Type B pancreatic cell (in vitro differentiated cells): ENCODE measurements around the gene FBN1. TPM values are rescaled to one million over a fixed set of nuclear protein-coding genes. Genes with fewer than 3 reads are reported as not detected.

Source experiments
- DNase-seq: peaks from one replicate; pipeline ENCODE4 v3.0.0; 2021; ENCODE audit warnings: mixed read lengths; ENCODE audit not compliant: unreplicated experiment; ENCODE audit errors: extremely low spot score
- H3K27ac Mint-ChIP-seq: 2 replicates; pipeline ENCODE4 v1.8.0; 2021; ENCODE audit warnings: mild to moderate bottlenecking, mixed read lengths
- H3K27me3 Mint-ChIP-seq: 2 replicates; pipeline ENCODE4 v1.8.0; 2021; ENCODE audit warnings: mixed read lengths
- H3K36me3 Mint-ChIP-seq: 2 replicates; pipeline ENCODE4 v1.8.0; 2021; ENCODE audit warnings: mixed read lengths
- H3K4me1 Mint-ChIP-seq: one replicate; pipeline ENCODE4 v1.8.0; 2021; ENCODE audit warnings: mixed read lengths; ENCODE audit not compliant: unreplicated experiment
- H3K4me3 Mint-ChIP-seq: 2 replicates; pipeline ENCODE4 v1.8.0; 2021; ENCODE audit warnings: mild to moderate bottlenecking, mixed read lengths
- H3K9me3 Mint-ChIP-seq: 2 replicates; pipeline ENCODE4 v1.8.0; 2021; ENCODE audit warnings: mixed read lengths
- total RNA-seq: library from RNA; stranded (reverse); gene quantifications from 2 replicates; pipeline ENCODE4 v1.2.1, GENCODE V29; 2021; ENCODE audit warnings: low replicate concordance
- TF ChIP-seq, protein P1 (sequence below): fragments of 200-600 bp; sonication (generic); conservative IDR thresholded peaks from 2 replicates; pipeline ENCODE4 v1.5.0; 2021; ENCODE audit warnings: antibody characterized with exemption, mild to moderate bottlenecking

Gene FBN1
- total RNA-seq, 1 donor from 2014 or later: 58.4 TPM

GRCh38 chr15:48540756-48541155 is 104.8 kb downstream of the FBN1 start:
- DNase-seq: no peak
- peaks cover 11% of the 10 kb centered on the region for H3K4me1 Mint-ChIP-seq
- H3K27ac Mint-ChIP-seq: no peak overlapping the region
- no peaks in the 10 kb centered on the region for H3K9me3 Mint-ChIP-seq
- TF ChIP-seq, protein P1, sequence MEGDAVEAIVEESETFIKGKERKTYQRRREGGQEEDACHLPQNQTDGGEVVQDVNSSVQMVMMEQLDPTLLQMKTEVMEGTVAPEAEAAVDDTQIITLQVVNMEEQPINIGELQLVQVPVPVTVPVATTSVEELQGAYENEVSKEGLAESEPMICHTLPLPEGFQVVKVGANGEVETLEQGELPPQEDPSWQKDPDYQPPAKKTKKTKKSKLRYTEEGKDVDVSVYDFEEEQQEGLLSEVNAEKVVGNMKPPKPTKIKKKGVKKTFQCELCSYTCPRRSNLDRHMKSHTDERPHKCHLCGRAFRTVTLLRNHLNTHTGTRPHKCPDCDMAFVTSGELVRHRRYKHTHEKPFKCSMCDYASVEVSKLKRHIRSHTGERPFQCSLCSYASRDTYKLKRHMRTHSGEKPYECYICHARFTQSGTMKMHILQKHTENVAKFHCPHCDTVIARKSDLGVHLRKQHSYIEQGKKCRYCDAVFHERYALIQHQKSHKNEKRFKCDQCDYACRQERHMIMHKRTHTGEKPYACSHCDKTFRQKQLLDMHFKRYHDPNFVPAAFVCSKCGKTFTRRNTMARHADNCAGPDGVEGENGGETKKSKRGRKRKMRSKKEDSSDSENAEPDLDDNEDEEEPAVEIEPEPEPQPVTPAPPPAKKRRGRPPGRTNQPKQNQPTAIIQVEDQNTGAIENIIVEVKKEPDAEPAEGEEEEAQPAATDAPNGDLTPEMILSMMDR: no peak
- H3K36me3 Mint-ChIP-seq: peaks cover 11% of the 10 kb centered on the region
- no peaks in the 10 kb centered on the region for H3K27me3 Mint-ChIP-seq
- H3K4me3 Mint-ChIP-seq: no peak overlapping the region

DNA sequence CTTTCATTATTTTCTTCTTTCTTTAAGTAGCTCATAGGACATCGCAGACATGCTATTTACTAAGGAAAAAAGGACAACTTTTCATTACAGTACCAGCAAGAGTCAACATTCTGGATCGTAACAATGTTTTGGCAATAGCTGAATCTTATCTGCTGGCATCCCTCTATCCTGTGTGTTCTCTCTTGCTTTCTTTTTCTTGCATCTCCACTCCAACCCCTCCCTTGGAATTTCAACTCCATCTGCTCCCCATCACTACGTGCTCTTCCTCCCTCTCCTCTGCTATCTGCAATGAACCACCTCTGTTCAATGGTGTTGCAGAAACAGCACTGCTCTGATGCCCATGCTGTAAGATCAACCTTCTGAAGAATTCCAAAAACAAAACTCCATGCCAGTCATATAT is 106.6 kb downstream of the FBN1 start:
- H3K9me3 Mint-ChIP-seq: no peaks in the 10 kb centered on the region
- no peak overlapping the region for H3K4me3 Mint-ChIP-seq
- DNase-seq: no peak
- H3K27me3 Mint-ChIP-seq: no peaks in the 10 kb centered on the region
- peaks cover 11% of the 10 kb centered on the region for H3K4me1 Mint-ChIP-seq
- TF ChIP-seq, protein P1: no peak
- H3K27ac Mint-ChIP-seq: no peak overlapping the region
- peaks cover 11% of the 10 kb centered on the region for H3K36me3 Mint-ChIP-seq

DNA sequence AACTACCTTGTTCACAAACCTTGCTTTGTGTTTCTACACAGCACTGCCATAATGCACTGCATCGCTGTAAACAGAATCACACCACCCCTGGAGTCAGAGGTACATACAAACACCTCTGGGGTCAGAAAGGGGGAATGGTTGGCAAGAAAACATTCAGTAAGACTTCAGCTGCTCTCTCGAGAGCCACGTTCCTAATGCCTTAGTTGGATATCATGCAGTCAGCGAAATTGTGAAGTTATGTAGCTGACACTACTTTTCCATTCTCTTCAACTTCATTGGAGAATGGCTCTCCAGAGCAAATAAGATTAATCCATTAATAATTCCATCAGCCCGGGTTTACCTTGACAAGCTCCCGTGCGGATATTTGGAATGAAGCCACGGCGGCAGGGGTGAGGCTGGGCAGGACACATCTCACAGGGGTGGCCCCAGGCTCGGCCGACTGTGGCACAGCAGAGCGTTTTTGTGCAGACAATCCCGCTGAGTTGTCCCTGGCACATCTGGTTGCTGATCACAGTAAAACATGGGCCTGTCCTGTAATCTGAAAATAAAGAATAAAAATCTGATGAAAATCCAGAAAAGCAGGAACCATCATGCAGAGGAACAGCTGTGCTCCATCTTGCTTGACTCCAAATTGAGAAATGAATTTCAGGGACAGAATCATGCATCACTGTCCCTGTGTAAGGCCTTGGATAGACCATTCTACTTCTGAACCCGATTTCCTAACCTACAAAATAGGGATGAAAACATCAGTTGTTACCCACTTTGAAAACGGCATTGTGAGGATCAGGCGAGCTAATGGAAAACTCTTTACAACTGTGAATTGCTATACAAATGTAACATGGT is 108.0 kb downstream of the FBN1 start:
- Mint-ChIP-seq H3K27ac (no peak overlapping the region), H3K9me3 (no peaks in the 10 kb centered on the region), H3K27me3 (no peaks in the 10 kb centered on the region), H3K4me3 (no peak overlapping the region), H3K36me3 (peaks cover 11% of the 10 kb centered on the region), H3K4me1 (peaks cover 15% of the 10 kb centered on the region)
- no peak for DNase-seq
- TF ChIP-seq, protein P1: no peak

GRCh38 chr15:48536681-48537091 is 108.8 kb downstream of the FBN1 start:
- no peak for DNase-seq
- Mint-ChIP-seq H3K27ac (no peak overlapping the region), H3K4me1 (peaks cover 15% of the 10 kb centered on the region), H3K9me3 (no peaks in the 10 kb centered on the region), H3K36me3 (peaks cover 14% of the 10 kb centered on the region), H3K4me3 (no peak overlapping the region), H3K27me3 (no peaks in the 10 kb centered on the region)
- TF ChIP-seq, protein P1: no peak

DNA sequence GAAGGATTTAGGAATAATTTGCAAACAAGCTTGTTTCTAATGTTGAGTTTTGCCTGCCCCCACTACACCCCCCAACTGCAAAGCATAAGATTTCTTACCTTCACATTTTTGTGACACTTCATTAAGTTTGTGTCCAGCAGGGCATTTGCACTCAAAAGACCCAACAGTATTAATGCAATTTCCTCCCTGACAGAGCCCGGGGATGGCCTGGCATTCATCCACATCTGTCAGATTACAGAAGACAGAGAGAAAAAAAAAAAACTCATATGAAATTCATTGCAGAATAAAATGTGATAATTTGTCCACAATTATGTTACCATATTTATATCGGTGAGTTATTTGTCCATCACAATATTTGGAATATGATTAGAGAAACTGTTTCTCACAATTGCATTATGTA is 111.5 kb downstream of the FBN1 start:
- peaks cover 11% of the 10 kb centered on the region for H3K36me3 Mint-ChIP-seq
- TF ChIP-seq, protein P1: no peak
- no peak overlapping the region for H3K4me3 Mint-ChIP-seq
- peaks cover 15% of the 10 kb centered on the region for H3K4me1 Mint-ChIP-seq
- no peaks in the 10 kb centered on the region for H3K27me3 Mint-ChIP-seq
- no peak for DNase-seq
- no peak overlapping the region for H3K27ac Mint-ChIP-seq
- H3K9me3 Mint-ChIP-seq: no peaks in the 10 kb centered on the region
